HEK293T (cell line): Measurements from ENCODE around the gene CIITA.

Experiments used
- CTCF ChIA-PET: fragments of 350-600 bp; formaldehyde crosslinking; extraction: SDS; loops from one replicate; lab custom pipeline; 2021; ENCODE audit warnings: antibody characterized with exemption, inconsistent platforms; lab: Yijun Ruan, JAX
- POLR2A ChIA-PET: fragments of 350-600 bp; formaldehyde crosslinking; extraction: SDS; loops from one replicate; lab custom pipeline; 2020; ENCODE audit warnings: antibody characterized with exemption, inconsistent platforms; lab: Yijun Ruan, JAX
- DNase-seq: peaks from one replicate; pipeline ENCODE4 v3.0.0; 2012; ENCODE audit warnings: mixed read lengths; ENCODE audit errors: extremely low spot score
- ARNT ChIP-seq: fragments of 450-650 bp; IDR thresholded peaks from 2 replicates; pipeline ENCODE4 v1.6.1; 2017; ENCODE audit warnings: mild to moderate bottlenecking
- BHLHE40 ChIP-seq: fragments of 450-650 bp; IDR thresholded peaks from 2 replicates; pipeline ENCODE4 v1.6.1; 2016; ENCODE audit warnings: mild to moderate bottlenecking, moderate library complexity, borderline replicate concordance
- CTBP1 ChIP-seq: fragments of 450-650 bp; IDR thresholded peaks from 2 replicates; pipeline ENCODE4 v1.6.1; 2016; ENCODE audit warnings: borderline replicate concordance
- ELF4 ChIP-seq: fragments of 450-650 bp; IDR thresholded peaks from 2 replicates; pipeline ENCODE4 v1.6.1; 2017; ENCODE audit warnings: antibody characterized with exemption
- FOXA1 ChIP-seq: fragments of 450-650 bp; IDR thresholded peaks from 2 replicates; pipeline ENCODE4 v1.6.1; 2016; ENCODE audit warnings: mild to moderate bottlenecking
- FOXK2 ChIP-seq: fragments of 450-650 bp; IDR thresholded peaks from 2 replicates; pipeline ENCODE4 v1.6.1; 2016; ENCODE audit warnings: mild to moderate bottlenecking
- FOXM1 ChIP-seq: fragments of 450-650 bp; IDR thresholded peaks from 2 replicates; pipeline ENCODE4 v1.6.1; 2017; ENCODE audit warnings: mild to moderate bottlenecking, borderline replicate concordance
- HDGF ChIP-seq: fragments of 450-650 bp; IDR thresholded peaks from 2 replicates; pipeline ENCODE4 v1.6.1; 2017; ENCODE audit warnings: antibody characterized with exemption, borderline replicate concordance
- L3MBTL2 ChIP-seq: fragments of 450-650 bp; conservative IDR thresholded peaks from 2 replicates; pipeline ENCODE4 v1.6.1; 2016; ENCODE audit warnings: mild to moderate bottlenecking
- LEF1 ChIP-seq: fragments of 450-650 bp; IDR thresholded peaks from 2 replicates; pipeline ENCODE4 v1.6.1; 2017; ENCODE audit warnings: mild to moderate bottlenecking, borderline replicate concordance
- NFRKB ChIP-seq: fragments of 450-650 bp; IDR thresholded peaks from 2 replicates; pipeline ENCODE4 v1.6.1; 2016; ENCODE audit warnings: mild to moderate bottlenecking, moderate library complexity
- SP1 ChIP-seq: fragments of 450-650 bp; IDR thresholded peaks from 2 replicates; pipeline ENCODE4 v1.6.1; 2017
- SUZ12 ChIP-seq: fragments of 450-650 bp; IDR thresholded peaks from 2 replicates; pipeline ENCODE4 v1.6.1; 2016; ENCODE audit warnings: mild to moderate bottlenecking
- TARDBP ChIP-seq: fragments of 450-650 bp; IDR thresholded peaks from 2 replicates; pipeline ENCODE4 v1.6.1; 2016
- ZNF384 ChIP-seq: fragments of 450-650 bp; IDR thresholded peaks from 2 replicates; pipeline ENCODE4 v1.6.1; 2016
- TF ChIP-seq, protein P1 (sequence below): fragments of 450-650 bp; IDR thresholded peaks from 2 replicates; pipeline ENCODE4 v1.6.1; 2016

The CIITA gene

DNA sequence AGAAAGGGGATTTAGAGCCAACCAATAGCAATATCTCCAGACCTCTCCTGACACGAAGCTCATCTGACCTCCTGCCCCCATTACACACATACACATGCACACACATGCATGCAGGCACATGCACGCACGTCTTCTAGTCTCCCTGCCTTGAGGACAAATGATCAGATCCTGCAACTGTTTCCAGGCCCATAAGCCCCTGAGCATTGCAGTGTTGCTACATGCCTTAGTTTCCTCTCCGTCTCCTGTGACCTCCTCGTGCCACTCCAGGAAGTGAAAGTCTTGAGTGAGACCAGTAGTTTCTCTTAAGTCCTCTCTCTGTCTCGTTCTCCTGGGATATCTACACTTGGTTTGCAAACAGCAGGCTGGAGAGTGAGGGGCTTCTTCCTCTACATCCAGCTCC is 8.2 kb downstream of the CIITA start:
- TF ChIP-seq FOXM1 (no peak), LEF1 (no peak), TARDBP (no peak), HDGF (no peak), BHLHE40 (no peak), FOXA1 (no peak), L3MBTL2 (no peak), ARNT (no peak), ZNF384 (no peak), ELF4 (no peak), NFRKB (no peak), SP1 (no peak), SUZ12 (no peak), CTBP1 (no peak), FOXK2 (no peak)
- TF ChIP-seq, protein P1, sequence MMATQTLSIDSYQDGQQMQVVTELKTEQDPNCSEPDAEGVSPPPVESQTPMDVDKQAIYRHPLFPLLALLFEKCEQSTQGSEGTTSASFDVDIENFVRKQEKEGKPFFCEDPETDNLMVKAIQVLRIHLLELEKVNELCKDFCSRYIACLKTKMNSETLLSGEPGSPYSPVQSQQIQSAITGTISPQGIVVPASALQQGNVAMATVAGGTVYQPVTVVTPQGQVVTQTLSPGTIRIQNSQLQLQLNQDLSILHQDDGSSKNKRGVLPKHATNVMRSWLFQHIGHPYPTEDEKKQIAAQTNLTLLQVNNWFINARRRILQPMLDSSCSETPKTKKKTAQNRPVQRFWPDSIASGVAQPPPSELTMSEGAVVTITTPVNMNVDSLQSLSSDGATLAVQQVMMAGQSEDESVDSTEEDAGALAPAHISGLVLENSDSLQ: no peak
- POLR2A ChIA-PET: no interaction called here
- DNase-seq: no peak
- CTCF ChIA-PET: no interaction called here

GRCh38 chr16:10888320-10888937 is 11.4 kb downstream of the CIITA start:
- CTCF ChIA-PET: no interaction called here
- POLR2A ChIA-PET: no interaction called here

DNA sequence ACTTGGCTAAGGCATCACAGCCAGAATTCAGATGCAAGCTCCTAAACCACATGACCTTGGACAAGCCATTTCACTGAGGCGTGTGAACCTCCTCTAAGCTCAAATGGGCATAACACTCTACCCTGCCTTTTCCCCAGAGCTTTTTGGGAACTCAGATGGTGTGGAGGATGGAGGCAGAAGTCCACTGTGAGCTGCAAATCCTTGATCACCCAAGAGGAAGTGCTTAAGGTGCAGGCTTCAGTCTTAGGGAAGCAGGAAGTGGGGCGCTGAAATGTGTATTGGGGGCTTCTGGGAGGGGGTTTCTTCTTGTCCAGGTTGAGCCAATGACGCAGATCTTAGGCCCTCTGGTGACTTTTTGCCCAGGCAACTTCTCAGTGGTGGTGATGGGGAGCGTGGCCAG is 12.9 kb downstream of the CIITA start:
- TF ChIP-seq L3MBTL2 (no peak), HDGF (no peak), LEF1 (no peak), SP1 (no peak), NFRKB (no peak), BHLHE40 (no peak), CTBP1 (no peak), ZNF384 (no peak), FOXM1 (no peak), FOXA1 (no peak), ARNT (no peak), TARDBP (no peak), FOXK2 (no peak), ELF4 (no peak), SUZ12 (no peak)
- TF ChIP-seq, protein P1: no peak
- POLR2A ChIA-PET: no interaction called here
- DNase-seq: no peak
- CTCF ChIA-PET: no interaction called here

More at GRCh38 chr16:10888320-10888937, 11.4 kb downstream of the CIITA start:
- no peak for DNase-seq
- TF ChIP-seq CTBP1: no peak
- TF ChIP-seq SUZ12: no peak
- no peak for TF ChIP-seq FOXM1

DNA sequence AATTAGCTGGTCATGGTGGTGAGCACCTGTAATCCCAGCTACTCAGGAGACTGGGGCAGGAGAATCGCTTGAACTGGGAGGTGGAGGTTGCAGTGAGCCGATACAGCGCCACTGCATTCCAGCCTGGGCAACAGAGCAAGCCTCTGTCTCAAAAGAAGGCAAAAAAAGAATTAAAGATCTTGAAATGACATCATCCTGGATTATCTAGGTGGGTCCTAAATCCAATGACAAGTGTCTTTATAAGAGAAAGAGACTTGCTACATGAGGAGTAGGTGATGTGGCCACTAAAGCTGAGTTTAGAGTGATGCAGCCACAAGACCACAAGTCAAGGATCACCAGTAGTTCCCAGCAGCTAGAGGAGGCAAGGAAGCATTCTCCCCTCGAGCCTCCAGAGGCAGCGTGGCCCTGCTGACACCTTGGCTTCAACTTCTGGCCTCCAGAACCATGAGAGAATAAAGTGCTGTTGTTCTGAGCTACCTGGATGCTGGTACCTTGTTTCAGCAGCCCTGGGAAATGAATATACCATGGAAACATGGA is 15.8 kb downstream of the CIITA start:
- DNase-seq: no peak
- ChIA-PET CTCF (no interaction called here), POLR2A (no interaction called here)
- no peak for TF ChIP-seq FOXA1
- TF ChIP-seq ELF4: no peak
- TF ChIP-seq ZNF384: no peak
- no peak for TF ChIP-seq FOXM1
- TF ChIP-seq SUZ12: no peak
- no peak for TF ChIP-seq ARNT
- TF ChIP-seq TARDBP: no peak
- TF ChIP-seq CTBP1: no peak
- TF ChIP-seq, protein P1: no peak
- TF ChIP-seq LEF1: no peak
- no peak for TF ChIP-seq HDGF
- TF ChIP-seq NFRKB: no peak

DNA sequence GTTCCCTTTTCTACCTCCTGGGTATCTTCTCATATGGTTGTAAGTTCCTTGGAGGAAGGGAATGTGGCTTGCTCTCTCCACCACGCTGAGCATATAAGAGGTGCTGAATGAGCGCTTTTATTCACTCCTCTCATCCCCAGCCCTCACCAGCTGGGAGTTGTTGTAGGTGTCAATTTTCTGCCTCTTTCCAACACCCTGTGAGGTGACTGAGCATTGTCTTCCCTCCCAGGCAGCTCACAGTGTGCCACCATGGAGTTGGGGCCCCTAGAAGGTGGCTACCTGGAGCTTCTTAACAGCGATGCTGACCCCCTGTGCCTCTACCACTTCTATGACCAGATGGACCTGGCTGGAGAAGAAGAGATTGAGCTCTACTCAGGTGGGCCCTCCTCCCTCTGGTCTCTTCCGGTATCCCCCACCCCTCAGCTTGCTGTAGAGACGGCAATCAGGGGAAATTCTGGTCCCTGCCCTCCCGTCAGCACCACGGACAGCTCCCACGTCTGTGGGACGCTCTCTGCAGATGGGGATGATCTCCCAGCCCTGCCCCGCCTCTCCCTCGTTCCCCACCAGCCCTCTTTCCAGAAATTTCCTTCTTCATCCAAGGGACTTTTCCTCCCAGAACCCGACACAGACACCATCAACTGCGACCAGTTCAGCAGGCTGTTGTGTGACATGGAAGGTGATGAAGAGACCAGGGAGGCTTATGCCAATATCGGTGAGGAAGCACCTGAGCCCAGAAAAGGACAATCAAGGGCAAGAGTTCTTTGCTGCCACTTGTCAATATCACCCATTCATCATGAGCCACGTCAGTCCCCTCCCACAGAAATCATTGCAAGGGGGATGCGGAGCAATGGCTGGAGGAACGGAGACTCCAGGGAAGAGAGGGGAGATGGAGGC is 18.3 kb downstream of the CIITA start:
- ChIA-PET POLR2A (no interaction called here), CTCF (no interaction called here)
- no peak for TF ChIP-seq LEF1
- TF ChIP-seq L3MBTL2: no peak
- TF ChIP-seq SP1: no peak
- TF ChIP-seq HDGF: no peak
- no peak for TF ChIP-seq FOXA1
- TF ChIP-seq FOXM1: no peak
- no peak for TF ChIP-seq SUZ12
- TF ChIP-seq NFRKB: no peak
- TF ChIP-seq ARNT: no peak
- no peak for TF ChIP-seq CTBP1
- TF ChIP-seq ZNF384: no peak
- TF ChIP-seq BHLHE40: no peak
- DNase-seq: peak; percentile 64

- no peak for DNase-seq
- ChIA-PET POLR2A (no interaction called here), CTCF (no interaction called here)
- no peak for TF ChIP-seq L3MBTL2
- no peak for TF ChIP-seq NFRKB
- no peak for TF ChIP-seq ARNT
- no peak for TF ChIP-seq BHLHE40
- TF ChIP-seq SP1: no peak
- TF ChIP-seq SUZ12: no peak
- no peak for TF ChIP-seq TARDBP
- TF ChIP-seq FOXM1: no peak
- TF ChIP-seq LEF1: no peak
- TF ChIP-seq HDGF: no peak
- TF ChIP-seq, protein P1: no peak
- TF ChIP-seq ELF4: no peak
- no peak for TF ChIP-seq FOXA1
- no peak for TF ChIP-seq ZNF384
- TF ChIP-seq CTBP1: no peak
- TF ChIP-seq FOXK2: no peak
Measured at GRCh38 chr16:10896165-10896564, 19.2 kb downstream of the CIITA start.
